ENCODE data around the gene DCBLD2.

The DCBLD2 gene

GRCh38 chr3:98793971-98794370 lies 107.5 kb downstream of the DCBLD2 start:
- no peak for DNase-seq (ENCODE audit: low spot score)

GRCh38 chr3:98791341-98792325 lies 109.9 kb downstream of the DCBLD2 start:
- DNase-seq (ENCODE audit: low spot score) = no peak

- DNase-seq (ENCODE audit: low spot score) = no peak
Observed at GRCh38 chr3:98788651-98789050, 112.8 kb downstream of the DCBLD2 start.

- no peak for DNase-seq (ENCODE audit: low spot score)
Observed at GRCh38 chr3:98787181-98787580, 114.3 kb downstream of the DCBLD2 start.

GRCh38 chr3:98786364-98787006 lies 115.0 kb downstream of the DCBLD2 start:
- no peak for DNase-seq (ENCODE audit: low spot score)

- DNase-seq (ENCODE audit: low spot score) = no peak
Observed at GRCh38 chr3:98784666-98785600, 116.6 kb downstream of the DCBLD2 start.

- DNase-seq (ENCODE audit: low spot score) = no peak
Observed at GRCh38 chr3:98784042-98784441, 117.5 kb downstream of the DCBLD2 start.

- no peak for DNase-seq (ENCODE audit: low spot score)
Observed at GRCh38 chr3:98782824-98783500, 118.5 kb downstream of the DCBLD2 start.

GRCh38 chr3:98780343-98780742 lies 121.2 kb downstream of the DCBLD2 start:
- DNase-seq (ENCODE audit: low spot score) = no peak

GRCh38 chr3:98779541-98780335 lies 121.8 kb downstream of the DCBLD2 start:
- no peak for DNase-seq (ENCODE audit: low spot score)

GRCh38 chr3:98778852-98779413 lies 122.6 kb downstream of the DCBLD2 start:
- DNase-seq (ENCODE audit: low spot score) = peak; percentile 88

- no peak for DNase-seq (ENCODE audit: low spot score)
Observed at GRCh38 chr3:98778383-98778782, 123.1 kb downstream of the DCBLD2 start.

- DNase-seq (ENCODE audit: low spot score) = no peak
Observed at GRCh38 chr3:98777801-98778220, 123.7 kb downstream of the DCBLD2 start.

GRCh38 chr3:98777286-98777685 lies 124.2 kb downstream of the DCBLD2 start:
- no peak for DNase-seq (ENCODE audit: low spot score)

- DNase-seq (ENCODE audit: low spot score) = no peak
Observed at GRCh38 chr3:98776140-98776493, 125.4 kb downstream of the DCBLD2 start.

- DNase-seq (ENCODE audit: low spot score) = no peak
Observed at GRCh38 chr3:98775459-98776139, 125.9 kb downstream of the DCBLD2 start.

GRCh38 chr3:98772022-98772421 lies 129.5 kb downstream of the DCBLD2 start:
- no peak for DNase-seq (ENCODE audit: low spot score)

GRCh38 chr3:98770261-98771039 lies 131.0 kb downstream of the DCBLD2 start:
- DNase-seq (ENCODE audit: low spot score) = no peak

- no peak for DNase-seq (ENCODE audit: low spot score)
Observed at GRCh38 chr3:98769448-98769847, 132.0 kb downstream of the DCBLD2 start.

Measured in kidney capillary endothelial cell (primary cell).